IMR-90 (cell line): ENCODE results near the gene UBE2N.

Source experiments
- BHLHE40 ChIP-seq: fragments of 150-350 bp; IDR thresholded peaks from 2 replicates; pipeline ENCODE4 v1.6.1; 2016; ENCODE audit warnings: mild to moderate bottlenecking, low read depth, low read length
- MXI1 ChIP-seq: IDR thresholded peaks from 2 replicates; pipeline ENCODE4 v1.6.1; 2012; ENCODE audit warnings: low read depth, mild to moderate bottlenecking, low read length, moderate library complexity, borderline replicate concordance
- POLR2A ChIP-seq: IDR thresholded peaks from 2 replicates; pipeline ENCODE4 v1.6.1; 2012; ENCODE audit warnings: mild to moderate bottlenecking, low read depth, low read length
- RAD21 ChIP-seq: IDR thresholded peaks from 2 replicates; pipeline ENCODE4 v1.6.1; 2012; ENCODE audit warnings: low read length, improper control_type of control experiment
- RFX5 ChIP-seq: IDR thresholded peaks from 2 replicates; pipeline ENCODE4 v1.8.0; 2012; ENCODE audit warnings: low read depth, mild to moderate bottlenecking, low read length, moderate library complexity
- TF ChIP-seq, protein P1 (sequence below): conservative IDR thresholded peaks from 2 replicates; pipeline ENCODE4 v1.5.1; 2012; ENCODE audit warnings: mild to moderate bottlenecking, low read depth, low read length, improper control_type of control experiment

GRCh38 chr12:93442411-93443340 lies 929 bp upstream of the UBE2N start:
- TF ChIP-seq, protein P1, sequence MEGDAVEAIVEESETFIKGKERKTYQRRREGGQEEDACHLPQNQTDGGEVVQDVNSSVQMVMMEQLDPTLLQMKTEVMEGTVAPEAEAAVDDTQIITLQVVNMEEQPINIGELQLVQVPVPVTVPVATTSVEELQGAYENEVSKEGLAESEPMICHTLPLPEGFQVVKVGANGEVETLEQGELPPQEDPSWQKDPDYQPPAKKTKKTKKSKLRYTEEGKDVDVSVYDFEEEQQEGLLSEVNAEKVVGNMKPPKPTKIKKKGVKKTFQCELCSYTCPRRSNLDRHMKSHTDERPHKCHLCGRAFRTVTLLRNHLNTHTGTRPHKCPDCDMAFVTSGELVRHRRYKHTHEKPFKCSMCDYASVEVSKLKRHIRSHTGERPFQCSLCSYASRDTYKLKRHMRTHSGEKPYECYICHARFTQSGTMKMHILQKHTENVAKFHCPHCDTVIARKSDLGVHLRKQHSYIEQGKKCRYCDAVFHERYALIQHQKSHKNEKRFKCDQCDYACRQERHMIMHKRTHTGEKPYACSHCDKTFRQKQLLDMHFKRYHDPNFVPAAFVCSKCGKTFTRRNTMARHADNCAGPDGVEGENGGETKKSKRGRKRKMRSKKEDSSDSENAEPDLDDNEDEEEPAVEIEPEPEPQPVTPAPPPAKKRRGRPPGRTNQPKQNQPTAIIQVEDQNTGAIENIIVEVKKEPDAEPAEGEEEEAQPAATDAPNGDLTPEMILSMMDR, result peak; percentile 27; the same call in 1 of the 2 replicates
- TF ChIP-seq RAD21 (no peak), RFX5 (no peak), MXI1 (0 out of 2 replicates have a peak, but pooled peaks have one; percentile 1), BHLHE40 (no peak), POLR2A (no peak; the same call in 1 of the 2 replicates)
